ENCODE data around the gene GAS7. TPM values are rescaled to one million over a fixed set of nuclear protein-coding genes. Genes with fewer than 3 reads are reported as not detected.

The GAS7 gene
- total and polyA plus RNA-seq, 7 donors, result 1.4 to 16.9 (median 7.0) TPM

DNA sequence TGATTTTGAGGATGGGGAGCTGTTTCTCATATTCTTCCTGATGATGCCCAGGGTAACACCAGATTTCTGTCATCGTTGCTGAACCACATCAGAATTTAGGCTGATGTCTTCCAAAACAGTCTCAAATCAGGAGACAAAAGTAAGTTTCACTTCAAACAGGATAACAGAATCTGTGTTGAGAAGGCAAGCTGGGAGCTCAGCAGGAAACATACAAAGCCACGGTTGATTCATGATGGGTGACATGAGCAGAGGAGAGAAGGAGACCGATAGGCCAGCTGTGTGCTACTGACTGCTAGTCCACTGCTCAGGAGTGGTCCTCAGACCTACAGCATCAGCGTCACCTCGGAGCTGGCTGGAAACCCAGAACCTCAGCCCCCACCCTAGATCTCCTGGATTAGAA lies 230.4 kb downstream of the GAS7 start:
- 40 to 56% (median 42%) methylated on average over 5 of the region's 5 CpGs for WGBS, 3 donors
- Histone ChIP-seq H3K36me3 (ENCODE audit: insufficient read depth in 1 of 2, low read depth in 1 of 2) (no peaks in the 10 kb centered on the region), H3K4me1 (no peaks in the 10 kb centered on the region), H3K4me3 (no peak overlapping the region), H3K27ac (no peak overlapping the region), H3K9me3 (no peaks in the 10 kb centered on the region), H3K27me3 (ENCODE audit: insufficient read depth in 3 of 3, low read length in 2 of 3) (no peaks in the 10 kb centered on the region)
- no peak for DNase-seq
- ATAC-seq, result no peak
- intact Hi-C loops (cut with DNase I), result no loop called here
- no peak for TF ChIP-seq CTCF (IDR thresholded peaks at IDR 0.05)

- no peak overlapping the region for H3K4me3 ChIP-seq
- 13 to 20% (median 14%) methylated on average over 17 to 22 of the region's 22 CpGs for WGBS, 3 donors
- H3K4me1 ChIP-seq, result no peaks in the 10 kb centered on the region
- intact Hi-C loops (cut with DNase I), result no loop called here
- peak; percentile 11 for TF ChIP-seq CTCF (IDR thresholded peaks at IDR 0.05)
- ATAC-seq (peak in 1 of 4 donors; percentile 48), DNase-seq (peak in 1 of 2 donors; percentile 42)
- no peaks in the 10 kb centered on the region for H3K9me3 ChIP-seq
- no peaks in the 10 kb centered on the region for H3K36me3 ChIP-seq (ENCODE audit: insufficient read depth in 1 of 2, low read depth in 1 of 2)
- H3K27ac ChIP-seq, result no peak overlapping the region
- H3K27me3 ChIP-seq (ENCODE audit: insufficient read depth in 3 of 3, low read length in 2 of 3), result peaks cover 0 to 6% (median 6%) of the 10 kb centered on the region in 3 donors
Measured at GRCh38 chr17:9959377-9959981, 238.9 kb downstream of the GAS7 start.

DNA sequence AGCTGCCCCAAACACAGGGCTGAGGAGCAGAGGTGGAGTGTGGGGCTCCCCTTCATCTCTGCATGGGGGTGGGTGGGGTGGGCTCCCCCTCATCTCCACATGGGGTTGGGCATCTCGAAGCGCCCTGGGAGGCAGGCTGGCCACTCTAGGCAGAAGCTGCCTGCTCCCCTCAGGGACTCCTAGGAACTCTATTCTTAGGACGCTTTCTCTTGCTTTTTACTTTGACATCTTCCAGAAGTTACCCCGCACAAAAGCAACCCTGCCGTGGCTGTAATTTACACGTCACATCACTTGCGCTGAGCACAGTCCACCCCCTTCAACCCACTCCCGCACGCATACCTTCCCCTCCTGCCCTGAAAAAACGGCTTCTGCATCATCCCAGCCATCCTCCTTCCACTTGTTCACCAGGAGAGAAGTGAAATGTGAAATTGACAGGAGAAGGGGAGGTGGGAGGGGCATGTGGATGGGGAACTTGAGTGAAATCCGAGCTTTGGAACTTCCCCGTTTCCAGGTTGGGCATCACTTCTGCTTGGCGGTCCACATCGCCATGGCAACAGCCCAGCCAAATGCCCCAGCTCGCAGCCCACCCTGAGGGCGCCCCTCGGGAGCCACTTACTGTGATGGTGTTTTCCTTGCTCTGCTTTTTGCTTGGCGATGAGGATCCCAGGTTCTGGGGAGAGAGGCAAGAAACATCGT lies 239.7 kb downstream of the GAS7 start:
- Histone ChIP-seq H3K27ac (no peak overlapping the region), H3K27me3 (ENCODE audit: insufficient read depth in 3 of 3, low read length in 2 of 3) (peaks cover 0 to 6% (median 6%) of the 10 kb centered on the region in 3 donors), H3K9me3 (no peaks in the 10 kb centered on the region), H3K36me3 (ENCODE audit: insufficient read depth in 1 of 2, low read depth in 1 of 2) (no peaks in the 10 kb centered on the region), H3K4me3 (no peak overlapping the region), H3K4me1 (no peaks in the 10 kb centered on the region)
- TF ChIP-seq CTCF (IDR thresholded peaks at IDR 0.05), result no peak
- ATAC-seq (no peak), DNase-seq (no peak)
- intact Hi-C loops (cut with DNase I), result no loop called here
- 50 to 54% (median 53%) methylated on average over 19 of the region's 19 CpGs for WGBS, 3 donors

GRCh38 chr17:9957244-9957643 lies 241.2 kb downstream of the GAS7 start:
- intact Hi-C loops (cut with DNase I), result no loop called here
- Histone ChIP-seq H3K4me1 (no peaks in the 10 kb centered on the region), H3K27me3 (ENCODE audit: insufficient read depth in 3 of 3, low read length in 2 of 3) (peaks cover 0 to 6% (median 6%) of the 10 kb centered on the region in 3 donors), H3K4me3 (no peak overlapping the region), H3K36me3 (ENCODE audit: insufficient read depth in 1 of 2, low read depth in 1 of 2) (no peaks in the 10 kb centered on the region), H3K9me3 (no peaks in the 10 kb centered on the region), H3K27ac (no peak overlapping the region)
- no peak for ATAC-seq
- no peak for DNase-seq
- 66 to 71% (median 71%) methylated on average over 8 of the region's 8 CpGs for WGBS, 3 donors
- TF ChIP-seq CTCF (IDR thresholded peaks at IDR 0.05), result no peak

Data from psoas muscle (tissue), 8 donors.